SK-N-SH (cell line): Measurements from ENCODE around the gene ADD1. TPM values are rescaled to one million over a fixed set of nuclear protein-coding genes. Genes with fewer than 3 reads are reported as not detected.

ENCODE experiments used
- CTCF ChIA-PET: fragments of 300-600, 350-600 bp; formaldehyde crosslinking; extraction: SDS; loops from one replicate; lab custom pipeline; 2021; lab: Yijun Ruan, JAX
- POLR2A ChIA-PET: fragments of 350-600 bp; sonication (Branson Sonifier 250); formaldehyde crosslinking; extraction: SDS; loops from one replicate; lab custom pipeline; 2020; ENCODE audit warnings: antibody characterized with exemption, inconsistent platforms; lab: Yijun Ruan, JAX
- DNase-seq: peaks from one replicate; pipeline ENCODE4 v3.0.0; 2012
- H2AFZ ChIP-seq: fragments of 200-600 bp; sonication (generic); 2 replicates; pipeline ENCODE4 v1.8.1; 2016; ENCODE audit warnings: antibody characterized with exemption, mild to moderate bottlenecking, low read depth
- H3F3A ChIP-seq: fragments of 200-600 bp; sonication (generic); replicated peaks from 2 replicates; pipeline ENCODE3; 2016; ENCODE audit warnings: antibody characterized with exemption, mild to moderate bottlenecking; ENCODE audit not compliant: insufficient read depth
- H3K27ac ChIP-seq, 2 experiments: fragments of 200-500 bp in 1 of 2; fragments of 200-600 bp in 1 of 2; sonication (Bioruptor generic) in 1 of 2; sonication (generic), shearing (Covaris generic) in 1 of 2; 2 replicates each; pipeline versions ENCODE4 v1.5.1 to v1.6.1; 2014 to 2016; ENCODE audit warnings: low read depth in 2 of 2, inconsistent platforms in 1 of 2, low read length in 1 of 2, mild to moderate bottlenecking in 1 of 2, mixed read lengths in 1 of 2
- H3K27me3 ChIP-seq: fragments of 200-600 bp; sonication (generic), shearing (Covaris generic); 2 replicates; pipeline ENCODE4 v1.6.1; 2016; ENCODE audit warnings: mixed run types; ENCODE audit not compliant: insufficient read depth
- H3K36me3 ChIP-seq, 2 experiments: fragments of 200-500 bp in 1 of 2; fragments of 200-600 bp in 1 of 2; sonication (Bioruptor generic) in 1 of 2; sonication (generic) in 1 of 2; replicated peaks in 1 of 2; 2 replicates each; pipeline versions ENCODE3 to v1.5.1; 2014 to 2016; ENCODE audit warnings: low read length in 1 of 2, mild to moderate bottlenecking in 1 of 2; ENCODE audit not compliant: insufficient read depth in 2 of 2, control insufficient read depth in 1 of 2
- H3K4me1 ChIP-seq, 2 experiments: fragments of 200-500 bp in 1 of 2; fragments of 200-600 bp in 1 of 2; sonication (Bioruptor generic) in 1 of 2; sonication (generic), shearing (Covaris generic) in 1 of 2; 2 replicates each; pipeline versions ENCODE4 v1.5.1 to v1.6.1; 2014 to 2016; ENCODE audit warnings: low read depth in 1 of 2, low read length in 1 of 2, mixed run types in 1 of 2; ENCODE audit not compliant: insufficient read depth in 2 of 2, control insufficient read depth in 1 of 2
- H3K4me2 ChIP-seq: fragments of 200-600 bp; sonication (generic), shearing (Covaris generic); 2 replicates; pipeline ENCODE4 v1.6.1; 2017; ENCODE audit warnings: mixed run types
- H3K4me3 ChIP-seq, 2 experiments: fragments of 200-500 bp in 1 of 2; fragments of 200-600 bp in 1 of 2; sonication (Bioruptor generic) in 1 of 2; sonication (generic), shearing (Covaris generic) in 1 of 2; 2 replicates each; pipeline versions ENCODE4 v1.5.1 to v1.8.1; 2014 to 2016; ENCODE audit warnings: low read depth in 2 of 2, inconsistent platforms in 1 of 2, low read length in 1 of 2, mild to moderate bottlenecking in 1 of 2, mixed read lengths in 1 of 2, moderate library complexity in 1 of 2
- H3K79me2 ChIP-seq: fragments of 200-600 bp; sonication (generic); 2 replicates; pipeline ENCODE4 v1.8.1; 2017; ENCODE audit warnings: mild to moderate bottlenecking; ENCODE audit not compliant: insufficient read depth
- H3K9ac ChIP-seq: fragments of 200-600 bp; sonication (generic); 2 replicates; pipeline ENCODE4 v1.6.1; 2017; ENCODE audit warnings: mixed run types
- H3K9me2 ChIP-seq: fragments of 200-600 bp; sonication (generic); 2 replicates; pipeline ENCODE4 v1.6.1; 2017; ENCODE audit warnings: mixed run types
- H3K9me3 ChIP-seq: fragments of 200-600 bp; sonication (generic); 2 replicates; pipeline ENCODE4 v1.6.1; 2017; ENCODE audit warnings: mixed run types, mild to moderate bottlenecking, moderate library complexity
- H4K20me1 ChIP-seq: fragments of 200-600 bp; sonication (generic); 2 replicates; pipeline ENCODE4 v1.6.1; 2017; ENCODE audit warnings: mild to moderate bottlenecking, mixed run types; ENCODE audit not compliant: insufficient read depth
- CHD2 ChIP-seq: fragments of 150-350 bp; IDR thresholded peaks from 2 replicates; pipeline ENCODE4 v1.6.1; 2018; ENCODE audit warnings: low read length; ENCODE audit not compliant: partially characterized antibody
- FOSL2 ChIP-seq: IDR thresholded peaks from 2 replicates; pipeline ENCODE4 v1.4.0; 2012; ENCODE audit warnings: low read depth, mild to moderate bottlenecking, moderate library complexity, borderline replicate concordance
- FOXM1 ChIP-seq: IDR thresholded peaks from 2 replicates; pipeline ENCODE4 v1.4.0; 2012; ENCODE audit warnings: low read depth, mild to moderate bottlenecking
- IRF3 ChIP-seq: fragments of 150-350 bp; IDR thresholded peaks from 2 replicates; pipeline ENCODE4 v1.6.1; 2016; ENCODE audit warnings: mild to moderate bottlenecking, low read depth, low read length
- MEF2A ChIP-seq: IDR thresholded peaks from 2 replicates; pipeline ENCODE4 v1.4.0; 2012; ENCODE audit warnings: low read depth, borderline replicate concordance
- MXI1 ChIP-seq: IDR thresholded peaks from 2 replicates; pipeline ENCODE4 v1.6.1; 2012; ENCODE audit warnings: mild to moderate bottlenecking, low read depth, low read length, improper control_type of control experiment
- NRF1 ChIP-seq: IDR thresholded peaks from 2 replicates; pipeline ENCODE4 v1.6.1; 2012; ENCODE audit warnings: low read depth, mild to moderate bottlenecking, low read length
- RCOR1 ChIP-seq: fragments of 150-350 bp; IDR thresholded peaks from 2 replicates; pipeline ENCODE4 v1.6.1; 2017; ENCODE audit warnings: antibody characterized with exemption, low read length
- RFX5 ChIP-seq: IDR thresholded peaks from 2 replicates; pipeline ENCODE4 v1.6.1; 2012; ENCODE audit warnings: mild to moderate bottlenecking, improper control_type of control experiment, low read length
- SIN3A ChIP-seq: IDR thresholded peaks from 2 replicates; pipeline ENCODE4 v1.6.1; 2012; ENCODE audit warnings: low read depth, mild to moderate bottlenecking, low read length, moderate library complexity, borderline replicate concordance
- TAF1 ChIP-seq: IDR thresholded peaks from 2 replicates; pipeline ENCODE4 v1.6.1; 2012; ENCODE audit warnings: low read depth, mild to moderate bottlenecking, low read length, moderate library complexity, borderline replicate concordance
- YY1 ChIP-seq: IDR thresholded peaks from 2 replicates; pipeline ENCODE4 v1.4.0; 2012; ENCODE audit warnings: low read depth, mild to moderate bottlenecking
- ZBTB33 ChIP-seq: IDR thresholded peaks from 2 replicates; pipeline ENCODE4 v1.4.0; 2012; ENCODE audit warnings: low read depth, borderline replicate concordance
- WGBS: methylation state at CpG from one replicate; pipeline ENCODE4 v1.1.6; 2017; ENCODE audit warnings: low lambda C conversion rate; 5-methylcytosine and 5-hydroxymethylcytosine counted together
- polyA plus RNA-seq, 3 experiments: library from polyadenylated mRNA; depleted of rRNA; stranded (reverse); fragments of >200 nt; gene quantifications; 2 replicates each; pipeline ENCODE4 v1.2.3, GENCODE V29; 2012
- TF ChIP-seq, protein P1 (sequence below): IDR thresholded peaks from 2 replicates; pipeline ENCODE4 v1.6.1; 2012; ENCODE audit warnings: mild to moderate bottlenecking, low read depth, low read length, moderate library complexity
- TF ChIP-seq, protein P2 (sequence below): IDR thresholded peaks from 2 replicates; pipeline ENCODE4; 2012
- TF ChIP-seq, protein P3 (sequence below): IDR thresholded peaks from 2 replicates; pipeline ENCODE4 v1.4.0; 2012; ENCODE audit warnings: low read depth, borderline replicate concordance

ADD1 gene
- polyA plus RNA-seq, 1 of the 3 experiments (the other 2 are of a cell fraction) = 155 TPM

- TF ChIP-seq, protein P1, sequence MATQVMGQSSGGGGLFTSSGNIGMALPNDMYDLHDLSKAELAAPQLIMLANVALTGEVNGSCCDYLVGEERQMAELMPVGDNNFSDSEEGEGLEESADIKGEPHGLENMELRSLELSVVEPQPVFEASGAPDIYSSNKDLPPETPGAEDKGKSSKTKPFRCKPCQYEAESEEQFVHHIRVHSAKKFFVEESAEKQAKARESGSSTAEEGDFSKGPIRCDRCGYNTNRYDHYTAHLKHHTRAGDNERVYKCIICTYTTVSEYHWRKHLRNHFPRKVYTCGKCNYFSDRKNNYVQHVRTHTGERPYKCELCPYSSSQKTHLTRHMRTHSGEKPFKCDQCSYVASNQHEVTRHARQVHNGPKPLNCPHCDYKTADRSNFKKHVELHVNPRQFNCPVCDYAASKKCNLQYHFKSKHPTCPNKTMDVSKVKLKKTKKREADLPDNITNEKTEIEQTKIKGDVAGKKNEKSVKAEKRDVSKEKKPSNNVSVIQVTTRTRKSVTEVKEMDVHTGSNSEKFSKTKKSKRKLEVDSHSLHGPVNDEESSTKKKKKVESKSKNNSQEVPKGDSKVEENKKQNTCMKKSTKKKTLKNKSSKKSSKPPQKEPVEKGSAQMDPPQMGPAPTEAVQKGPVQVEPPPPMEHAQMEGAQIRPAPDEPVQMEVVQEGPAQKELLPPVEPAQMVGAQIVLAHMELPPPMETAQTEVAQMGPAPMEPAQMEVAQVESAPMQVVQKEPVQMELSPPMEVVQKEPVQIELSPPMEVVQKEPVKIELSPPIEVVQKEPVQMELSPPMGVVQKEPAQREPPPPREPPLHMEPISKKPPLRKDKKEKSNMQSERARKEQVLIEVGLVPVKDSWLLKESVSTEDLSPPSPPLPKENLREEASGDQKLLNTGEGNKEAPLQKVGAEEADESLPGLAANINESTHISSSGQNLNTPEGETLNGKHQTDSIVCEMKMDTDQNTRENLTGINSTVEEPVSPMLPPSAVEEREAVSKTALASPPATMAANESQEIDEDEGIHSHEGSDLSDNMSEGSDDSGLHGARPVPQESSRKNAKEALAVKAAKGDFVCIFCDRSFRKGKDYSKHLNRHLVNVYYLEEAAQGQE = no peak
These were observed 21.0 kb upstream of the ADD1 start (continued) for GRCh38 chr4:2822461-2823300.

- no peak overlapping the region for H2AFZ ChIP-seq
- POLR2A ChIA-PET = no interaction called here
- H3K27ac ChIP-seq = no peak overlapping the region
- CTCF ChIA-PET = interaction anchor here (1.6 kb wide), 1 partner anchor 603 kb away, joined by 3 read pairs; no protein-coding TSS in a partner anchor
- no peak overlapping the region for H3K4me3 ChIP-seq
- TF ChIP-seq MXI1 = no peak
- no peak for TF ChIP-seq CHD2
- no peak for TF ChIP-seq NRF1
- no peak for TF ChIP-seq FOXM1
- TF ChIP-seq TAF1 = no peak
- TF ChIP-seq ZBTB33 = no peak
- TF ChIP-seq YY1 = no peak
- no peak for TF ChIP-seq FOSL2
- no peak for TF ChIP-seq RFX5
- TF ChIP-seq, protein P2, sequence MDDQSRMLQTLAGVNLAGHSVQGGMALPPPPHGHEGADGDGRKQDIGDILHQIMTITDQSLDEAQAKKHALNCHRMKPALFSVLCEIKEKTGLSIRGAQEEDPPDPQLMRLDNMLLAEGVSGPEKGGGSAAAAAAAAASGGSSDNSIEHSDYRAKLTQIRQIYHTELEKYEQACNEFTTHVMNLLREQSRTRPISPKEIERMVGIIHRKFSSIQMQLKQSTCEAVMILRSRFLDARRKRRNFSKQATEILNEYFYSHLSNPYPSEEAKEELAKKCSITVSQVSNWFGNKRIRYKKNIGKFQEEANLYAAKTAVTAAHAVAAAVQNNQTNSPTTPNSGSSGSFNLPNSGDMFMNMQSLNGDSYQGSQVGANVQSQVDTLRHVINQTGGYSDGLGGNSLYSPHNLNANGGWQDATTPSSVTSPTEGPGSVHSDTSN = no peak
- no peak for TF ChIP-seq SIN3A
- no peak for TF ChIP-seq IRF3
- no peak for TF ChIP-seq RCOR1
- TF ChIP-seq, protein P3, sequence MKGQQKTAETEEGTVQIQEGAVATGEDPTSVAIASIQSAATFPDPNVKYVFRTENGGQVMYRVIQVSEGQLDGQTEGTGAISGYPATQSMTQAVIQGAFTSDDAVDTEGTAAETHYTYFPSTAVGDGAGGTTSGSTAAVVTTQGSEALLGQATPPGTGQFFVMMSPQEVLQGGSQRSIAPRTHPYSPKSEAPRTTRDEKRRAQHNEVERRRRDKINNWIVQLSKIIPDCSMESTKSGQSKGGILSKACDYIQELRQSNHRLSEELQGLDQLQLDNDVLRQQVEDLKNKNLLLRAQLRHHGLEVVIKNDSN = no peak
- TF ChIP-seq MEF2A = no peak
- H3K36me3 ChIP-seq = peaks cover 0 to 5% of the 10 kb centered on the region in 2 experiments
- H3K9me3 ChIP-seq = no peaks in the 10 kb centered on the region
- peaks cover 16% of the 10 kb centered on the region for H3K79me2 ChIP-seq
- no peaks in the 10 kb centered on the region for H4K20me1 ChIP-seq
- no peak overlapping the region for H3K4me2 ChIP-seq
- 89% methylated on average over 3 of the region's 4 CpGs for WGBS
- peaks cover 0 to 8% of the 10 kb centered on the region in 2 experiments; a peak in 1 of 4 replicates for H3K4me1 ChIP-seq
- H3K9ac ChIP-seq = no peak overlapping the region
- no peaks in the 10 kb centered on the region for H3K9me2 ChIP-seq
- no peaks in the 10 kb centered on the region for H3K27me3 ChIP-seq
- no peak for DNase-seq
- H3F3A ChIP-seq = no peaks in the 10 kb centered on the region
These were observed 20.4 kb upstream of the ADD1 start for GRCh38 chr4:2823301-2823670.
